ENCODE measurements around the gene HPDL.

The HPDL gene

DNA sequence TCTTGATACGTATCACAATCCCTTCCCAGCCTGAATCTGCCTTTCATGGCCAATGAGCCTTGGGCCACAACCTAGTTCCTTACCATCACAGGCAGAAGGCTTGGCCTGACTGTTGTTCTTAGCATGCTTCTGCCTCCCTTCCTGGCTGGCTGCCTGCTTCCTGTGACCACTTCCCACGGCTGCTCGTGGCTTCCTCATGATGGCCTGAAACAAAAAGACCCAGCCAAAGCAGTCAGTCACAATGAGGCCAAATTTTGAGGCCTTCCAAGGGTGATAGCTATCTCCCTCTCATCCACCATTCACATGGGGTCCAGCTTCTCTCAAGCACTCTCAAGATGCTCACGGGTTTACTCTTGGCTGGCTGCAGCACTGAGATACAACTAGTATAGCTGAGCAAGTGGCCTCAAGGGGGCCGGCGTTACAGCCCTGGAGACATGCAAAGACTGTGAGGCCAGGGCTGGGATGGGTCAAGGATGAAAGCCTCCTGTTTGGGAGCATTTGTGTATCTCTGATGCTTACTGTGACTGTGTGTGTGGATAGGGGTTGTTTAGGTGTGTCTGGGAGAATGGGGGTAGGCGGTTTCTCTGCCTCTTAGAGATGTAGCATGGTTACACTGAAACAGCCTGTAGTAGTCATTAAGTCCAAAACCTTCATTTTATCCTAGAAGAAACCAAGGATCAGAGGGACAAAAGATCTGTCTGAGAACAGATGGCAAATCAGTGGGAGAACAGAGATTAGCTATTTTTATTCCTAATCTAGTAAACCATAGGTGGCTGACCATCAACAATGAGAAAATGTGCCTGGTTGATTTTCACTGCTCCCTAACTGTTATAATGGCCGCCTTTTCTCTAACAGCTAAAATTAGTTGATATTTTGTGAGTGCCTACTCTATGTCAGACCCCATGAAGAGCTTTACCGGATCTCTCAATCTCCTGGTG, 7.9 kb downstream of the HPDL start:
- TF ChIP-seq, protein P1, sequence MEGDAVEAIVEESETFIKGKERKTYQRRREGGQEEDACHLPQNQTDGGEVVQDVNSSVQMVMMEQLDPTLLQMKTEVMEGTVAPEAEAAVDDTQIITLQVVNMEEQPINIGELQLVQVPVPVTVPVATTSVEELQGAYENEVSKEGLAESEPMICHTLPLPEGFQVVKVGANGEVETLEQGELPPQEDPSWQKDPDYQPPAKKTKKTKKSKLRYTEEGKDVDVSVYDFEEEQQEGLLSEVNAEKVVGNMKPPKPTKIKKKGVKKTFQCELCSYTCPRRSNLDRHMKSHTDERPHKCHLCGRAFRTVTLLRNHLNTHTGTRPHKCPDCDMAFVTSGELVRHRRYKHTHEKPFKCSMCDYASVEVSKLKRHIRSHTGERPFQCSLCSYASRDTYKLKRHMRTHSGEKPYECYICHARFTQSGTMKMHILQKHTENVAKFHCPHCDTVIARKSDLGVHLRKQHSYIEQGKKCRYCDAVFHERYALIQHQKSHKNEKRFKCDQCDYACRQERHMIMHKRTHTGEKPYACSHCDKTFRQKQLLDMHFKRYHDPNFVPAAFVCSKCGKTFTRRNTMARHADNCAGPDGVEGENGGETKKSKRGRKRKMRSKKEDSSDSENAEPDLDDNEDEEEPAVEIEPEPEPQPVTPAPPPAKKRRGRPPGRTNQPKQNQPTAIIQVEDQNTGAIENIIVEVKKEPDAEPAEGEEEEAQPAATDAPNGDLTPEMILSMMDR (IDR thresholded peaks at IDR 0.05; ENCODE audit: borderline replicate concordance, insufficient read depth, low read depth, low read length): no peak
- H3K4me3 ChIP-seq (ENCODE audit: low read depth, low read length): no peak overlapping the region

DNA sequence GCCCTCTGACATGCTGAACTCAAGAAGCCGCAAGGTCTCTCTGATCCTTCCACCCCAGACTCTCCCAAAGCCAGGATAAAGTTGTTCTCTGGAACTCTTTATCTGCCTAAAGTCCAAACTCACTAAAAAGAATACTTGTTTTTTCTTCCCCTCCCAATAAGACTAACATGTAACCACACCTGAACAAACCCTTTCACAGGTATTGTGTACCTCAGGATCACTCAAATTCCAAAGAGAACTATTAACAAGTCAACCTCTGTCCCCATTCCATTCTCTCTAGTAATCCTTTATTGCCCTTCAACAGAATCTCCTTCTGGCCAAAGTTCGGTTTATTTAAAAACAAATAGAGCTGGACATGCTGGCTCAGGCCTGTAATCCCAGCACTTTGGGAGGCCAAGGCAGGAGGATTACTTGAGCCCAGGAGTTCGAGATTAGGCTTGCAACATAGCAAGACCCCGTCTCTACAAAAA, 9.2 kb downstream of the HPDL start:
- TF ChIP-seq, protein P1 (IDR thresholded peaks at IDR 0.05; ENCODE audit: borderline replicate concordance, insufficient read depth, low read depth, low read length): no peak

DNA sequence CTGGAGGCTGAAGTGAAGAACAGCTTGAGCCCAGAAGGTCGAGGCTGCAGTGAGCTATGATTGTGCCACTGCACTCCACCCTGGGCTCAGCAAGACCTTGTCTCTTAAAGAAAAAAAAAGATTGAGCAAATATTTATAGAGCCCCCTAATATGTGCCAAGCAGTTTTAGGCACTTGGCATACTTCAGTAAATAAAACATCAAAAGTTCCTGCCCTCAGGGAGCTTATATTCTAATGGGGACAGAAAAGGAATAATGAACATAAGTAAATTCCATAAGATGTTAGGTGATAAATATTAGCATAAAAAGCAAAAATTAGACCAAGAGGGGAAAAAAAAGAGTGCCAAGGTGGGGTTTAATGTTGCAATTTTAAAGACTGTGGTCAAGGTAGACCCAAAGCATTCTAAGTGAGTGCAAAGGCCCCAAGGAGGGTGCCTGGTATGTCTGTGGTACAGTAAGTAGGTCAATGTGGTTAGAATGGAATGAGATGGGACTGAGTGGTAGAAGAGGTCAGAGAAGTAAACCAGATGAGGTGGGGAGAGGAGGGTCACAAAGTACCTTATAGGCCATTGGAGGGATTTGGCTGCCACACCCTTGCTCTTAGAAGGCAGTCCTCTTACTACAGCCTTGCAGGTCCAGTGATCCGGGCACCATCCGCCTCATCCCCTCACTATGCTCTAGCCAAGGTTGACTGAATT, 11.1 kb downstream of the HPDL start:
- TF ChIP-seq, protein P1 (IDR thresholded peaks at IDR 0.05; ENCODE audit: borderline replicate concordance, insufficient read depth, low read depth, low read length): no peak
- no peak overlapping the region for H3K4me3 ChIP-seq (ENCODE audit: low read depth, low read length)

More for the DNA sequence above, 9.2 kb downstream of the HPDL start:
- no peak overlapping the region for H3K4me3 ChIP-seq (ENCODE audit: low read depth, low read length)

DNA sequence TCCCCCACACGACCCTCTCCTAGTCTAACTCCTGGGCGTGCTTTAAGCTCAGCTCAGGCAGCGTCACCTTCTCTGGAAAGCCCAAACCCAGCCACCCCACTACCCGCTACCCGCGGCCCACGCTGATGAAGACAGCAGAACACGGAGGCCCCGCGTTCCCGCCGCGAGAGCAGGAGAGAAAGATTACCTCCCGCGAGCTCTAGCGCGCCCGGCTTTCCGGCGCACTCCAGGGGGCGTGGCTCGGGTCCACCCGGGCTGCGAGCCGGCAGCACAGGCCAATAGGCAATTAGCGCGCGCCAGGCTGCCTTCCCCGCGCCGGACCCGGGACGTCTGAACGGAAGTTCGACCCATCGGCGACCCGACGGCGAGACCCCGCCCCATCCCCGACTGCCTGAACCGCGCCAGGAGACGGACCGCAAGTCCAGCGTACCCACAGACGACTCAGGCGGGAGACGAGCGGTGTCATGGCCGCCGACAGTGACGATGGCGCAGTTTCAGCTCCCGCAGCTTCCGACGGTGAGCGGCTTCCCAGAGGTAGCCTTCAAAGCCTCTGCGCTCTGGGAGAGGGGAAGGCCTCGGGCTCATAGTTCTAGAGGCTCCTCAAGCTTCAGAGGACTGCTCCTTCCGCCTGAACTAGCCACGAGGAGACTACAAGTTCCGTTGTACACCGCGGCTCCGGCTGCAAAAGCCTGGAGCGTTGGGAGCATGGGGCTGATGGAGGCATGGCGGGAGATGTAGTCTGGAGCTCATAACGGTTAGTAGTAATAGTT, 13.3 kb downstream of the HPDL start, which contains the start of the genes MUTYH and TOE1:
Gene MUTYH (minus strand): TSS at position 652 of the 770 bp plus-strand sequence. CDS start 5,935 bp downstream, outside the sequence.
Gene TOE1 (plus strand): TSS at position 382 of the 770 bp plus-strand sequence. CDS start 83 bp downstream, at position 465.
- TF ChIP-seq, protein P1 (IDR thresholded peaks at IDR 0.05; ENCODE audit: borderline replicate concordance, insufficient read depth, low read depth, low read length): no peak
- H3K4me3 ChIP-seq (ENCODE audit: low read depth, low read length): peak within 1 kb of the TSS; percentile 84

DNA sequence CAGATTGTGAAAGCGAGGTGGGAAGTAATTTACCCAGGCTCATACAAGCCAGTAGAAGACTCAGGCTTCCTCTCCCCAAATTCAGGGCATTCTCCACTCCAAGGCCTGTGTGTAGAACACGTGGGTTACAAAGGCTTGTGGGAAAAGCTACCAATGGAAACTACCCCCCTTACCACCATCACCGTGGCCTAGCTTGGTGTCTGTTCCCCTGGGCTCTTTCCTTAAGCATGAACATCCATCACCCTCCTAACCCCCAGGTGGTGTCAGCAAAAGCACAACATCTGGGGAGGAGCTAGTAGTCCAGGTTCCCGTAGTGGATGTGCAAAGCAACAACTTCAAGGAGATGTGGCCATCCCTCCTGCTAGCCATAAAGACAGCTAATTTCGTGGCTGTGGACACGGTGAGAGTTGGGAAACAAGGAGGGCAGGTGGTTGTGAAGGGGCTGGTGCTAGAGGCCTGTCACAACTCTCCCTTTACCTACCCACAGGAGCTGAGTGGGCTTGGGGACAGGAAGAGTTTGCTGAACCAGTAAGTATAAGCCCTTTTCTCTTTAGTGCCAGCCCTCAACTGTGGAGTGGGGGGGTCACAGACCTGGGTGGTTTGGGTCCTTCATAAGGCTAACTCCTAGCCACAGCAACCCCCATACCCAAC, 14.2 kb downstream of the HPDL start:
- peak overlapping the region; percentile 84 for H3K4me3 ChIP-seq (ENCODE audit: low read depth, low read length)
- TF ChIP-seq, protein P1 (IDR thresholded peaks at IDR 0.05; ENCODE audit: borderline replicate concordance, insufficient read depth, low read depth, low read length): no peak

DNA sequence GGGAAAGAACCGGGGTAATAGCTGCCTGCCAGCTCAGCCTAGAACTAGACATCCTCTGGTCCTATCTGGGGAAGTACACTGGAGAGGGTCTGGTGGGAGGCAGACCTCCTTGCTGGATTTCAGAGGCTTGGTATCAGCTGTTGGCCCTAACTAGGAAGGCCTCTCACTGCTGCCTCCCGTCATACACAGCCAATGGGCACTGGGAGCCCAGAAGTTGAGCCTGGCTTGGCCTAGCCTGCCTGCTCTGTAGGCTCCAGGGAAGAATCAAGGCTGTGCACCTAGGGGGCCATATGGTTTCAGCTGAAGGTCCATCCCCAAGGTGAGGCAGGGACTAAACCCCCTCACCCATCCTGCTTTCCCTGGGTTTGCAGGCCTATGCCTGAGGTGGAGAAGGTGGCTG, 17.8 kb downstream of the HPDL start:
- TF ChIP-seq, protein P1 (IDR thresholded peaks at IDR 0.05; ENCODE audit: borderline replicate concordance, insufficient read depth, low read depth, low read length): no peak

More for the DNA sequence above, 17.8 kb downstream of the HPDL start:
- H3K4me3 ChIP-seq (ENCODE audit: low read depth, low read length): no peak overlapping the region

Measured in GM12875 (cell line).